BE2C (cell line): Measurements from ENCODE around the gene TNFSF8.

Source experiments
- DNase-seq: peaks from one replicate; pipeline ENCODE4 v3.0.0-alpha.2; 2020
- H3K27me3 ChIP-seq: fragments of 250-450 bp; sonication (Bioruptor Pico); 2 replicates; pipeline ENCODE4 v1.5.1; 2020; ENCODE audit warnings: mild to moderate bottlenecking
- H3K36me3 ChIP-seq: fragments of 250-450 bp; sonication (Bioruptor Pico); 2 replicates; pipeline ENCODE4 v1.5.1; 2020; ENCODE audit warnings: mild to moderate bottlenecking
- H3K4me1 ChIP-seq: fragments of 250-450 bp; sonication (Bioruptor Pico); 2 replicates; pipeline ENCODE4 v1.5.1; 2020
- H3K4me3 ChIP-seq: 2 replicates; pipeline ENCODE4 v1.5.1; 2011; ENCODE audit warnings: low read depth, low read length
- H3K9me3 ChIP-seq: fragments of 250-450 bp; sonication (Bioruptor Pico); 2 replicates; pipeline ENCODE4 v1.5.1; 2020
- TF ChIP-seq, protein P1 (sequence below): IDR thresholded peaks from 2 replicates; pipeline ENCODE4 v1.5.1; 2012; ENCODE audit warnings: mild to moderate bottlenecking, low read depth, low read length

The TNFSF8 gene

DNA sequence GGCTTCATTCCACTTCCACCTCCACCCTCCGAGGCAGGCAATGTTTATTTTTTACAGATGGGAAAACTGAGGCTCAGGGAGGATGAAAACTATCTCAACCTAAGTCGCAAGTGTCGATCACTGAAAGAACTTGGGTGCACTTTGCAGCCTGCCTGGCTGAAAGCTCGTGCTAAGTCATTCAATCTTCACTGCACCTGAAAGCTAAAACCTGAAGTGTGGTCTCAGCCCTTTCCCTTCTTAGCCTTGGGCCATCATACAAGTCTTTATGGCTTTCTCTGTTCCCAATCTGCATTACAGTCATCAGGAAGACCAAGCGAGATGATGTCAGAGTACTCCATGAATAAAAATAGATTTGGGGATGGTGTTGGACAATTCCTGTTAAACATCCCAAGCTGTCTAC, 1.0 kb upstream of the TNFSF8 start:
- no peak overlapping the region for H3K4me3 ChIP-seq
- no peaks in the 10 kb centered on the region for H3K36me3 ChIP-seq
- TF ChIP-seq, protein P1, sequence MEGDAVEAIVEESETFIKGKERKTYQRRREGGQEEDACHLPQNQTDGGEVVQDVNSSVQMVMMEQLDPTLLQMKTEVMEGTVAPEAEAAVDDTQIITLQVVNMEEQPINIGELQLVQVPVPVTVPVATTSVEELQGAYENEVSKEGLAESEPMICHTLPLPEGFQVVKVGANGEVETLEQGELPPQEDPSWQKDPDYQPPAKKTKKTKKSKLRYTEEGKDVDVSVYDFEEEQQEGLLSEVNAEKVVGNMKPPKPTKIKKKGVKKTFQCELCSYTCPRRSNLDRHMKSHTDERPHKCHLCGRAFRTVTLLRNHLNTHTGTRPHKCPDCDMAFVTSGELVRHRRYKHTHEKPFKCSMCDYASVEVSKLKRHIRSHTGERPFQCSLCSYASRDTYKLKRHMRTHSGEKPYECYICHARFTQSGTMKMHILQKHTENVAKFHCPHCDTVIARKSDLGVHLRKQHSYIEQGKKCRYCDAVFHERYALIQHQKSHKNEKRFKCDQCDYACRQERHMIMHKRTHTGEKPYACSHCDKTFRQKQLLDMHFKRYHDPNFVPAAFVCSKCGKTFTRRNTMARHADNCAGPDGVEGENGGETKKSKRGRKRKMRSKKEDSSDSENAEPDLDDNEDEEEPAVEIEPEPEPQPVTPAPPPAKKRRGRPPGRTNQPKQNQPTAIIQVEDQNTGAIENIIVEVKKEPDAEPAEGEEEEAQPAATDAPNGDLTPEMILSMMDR: no peak
- no peaks in the 10 kb centered on the region for H3K9me3 ChIP-seq
- DNase-seq: no peak
- H3K4me1 ChIP-seq: no peaks in the 10 kb centered on the region
- no peaks in the 10 kb centered on the region for H3K27me3 ChIP-seq

DNA sequence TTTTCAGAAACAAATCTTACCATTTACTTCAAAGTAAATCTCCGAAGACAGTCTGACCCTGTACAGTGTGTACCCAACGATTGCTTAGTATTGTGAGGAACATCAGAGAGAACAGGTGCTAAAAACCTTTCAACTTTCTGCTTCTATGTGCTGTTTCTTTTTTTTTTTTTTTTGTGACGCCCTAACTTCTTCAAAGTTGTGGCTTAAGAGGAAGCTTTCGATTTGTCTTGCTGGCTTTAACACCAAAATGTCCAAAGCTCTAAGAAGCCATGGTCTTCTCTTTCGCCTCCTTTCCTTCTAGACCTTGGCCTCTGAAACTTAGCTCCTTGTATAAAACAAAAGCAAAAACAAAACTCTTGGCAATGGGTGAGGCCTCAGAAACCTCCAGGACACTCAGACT, 1.2 kb downstream of the TNFSF8 start:
- H3K27me3 ChIP-seq: no peaks in the 10 kb centered on the region
- no peak overlapping the region for H3K4me3 ChIP-seq
- no peak for DNase-seq
- H3K4me1 ChIP-seq: no peaks in the 10 kb centered on the region
- H3K36me3 ChIP-seq: no peaks in the 10 kb centered on the region
- H3K9me3 ChIP-seq: no peaks in the 10 kb centered on the region
- TF ChIP-seq, protein P1: no peak

DNA sequence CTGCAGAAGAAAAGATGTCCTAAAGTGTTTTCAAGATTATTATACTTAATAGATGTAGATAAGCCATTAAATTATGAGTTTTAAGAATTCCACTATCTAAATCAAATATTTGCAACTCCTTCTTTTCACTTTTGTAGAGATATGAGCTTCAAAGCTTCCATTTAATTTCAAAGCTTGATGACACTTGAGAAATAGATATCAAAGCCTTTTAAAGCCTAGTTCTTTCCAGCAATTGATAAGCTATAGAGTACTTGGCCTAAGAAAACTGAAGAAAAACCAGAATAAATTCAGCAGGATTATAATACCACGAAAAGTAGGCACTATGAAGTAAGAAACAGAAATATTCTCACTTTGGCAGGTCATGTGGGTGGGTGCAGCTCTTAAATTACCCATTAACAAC, 1.7 kb downstream of the TNFSF8 start:
- Histone ChIP-seq H3K27me3 (no peaks in the 10 kb centered on the region), H3K4me1 (no peaks in the 10 kb centered on the region), H3K9me3 (no peaks in the 10 kb centered on the region), H3K36me3 (no peaks in the 10 kb centered on the region), H3K4me3 (no peak overlapping the region)
- no peak for DNase-seq
- TF ChIP-seq, protein P1: no peak

DNA sequence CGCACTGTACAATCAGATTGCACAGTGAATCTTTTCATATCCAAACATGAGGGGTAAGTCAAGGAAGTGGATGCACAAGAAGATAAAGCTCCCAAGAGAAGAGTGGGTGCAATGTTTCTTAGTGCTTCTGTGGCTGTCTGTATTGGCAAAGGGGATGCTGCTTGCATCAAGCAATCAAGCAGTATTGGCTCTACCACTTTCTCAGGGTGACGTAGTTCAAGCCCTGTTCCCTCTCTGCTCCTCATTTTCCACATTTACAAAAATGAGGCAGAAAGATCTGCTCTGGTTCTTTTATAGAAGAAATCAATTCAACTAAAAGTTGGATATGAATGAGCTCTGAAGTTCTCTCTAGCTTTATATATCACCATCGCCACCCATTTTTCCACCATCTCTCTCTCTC, 2.3 kb downstream of the TNFSF8 start:
- TF ChIP-seq, protein P1: no peak
- Histone ChIP-seq H3K4me1 (no peaks in the 10 kb centered on the region), H3K9me3 (no peaks in the 10 kb centered on the region), H3K27me3 (no peaks in the 10 kb centered on the region), H3K36me3 (no peaks in the 10 kb centered on the region), H3K4me3 (no peak overlapping the region)
- no peak for DNase-seq

DNA sequence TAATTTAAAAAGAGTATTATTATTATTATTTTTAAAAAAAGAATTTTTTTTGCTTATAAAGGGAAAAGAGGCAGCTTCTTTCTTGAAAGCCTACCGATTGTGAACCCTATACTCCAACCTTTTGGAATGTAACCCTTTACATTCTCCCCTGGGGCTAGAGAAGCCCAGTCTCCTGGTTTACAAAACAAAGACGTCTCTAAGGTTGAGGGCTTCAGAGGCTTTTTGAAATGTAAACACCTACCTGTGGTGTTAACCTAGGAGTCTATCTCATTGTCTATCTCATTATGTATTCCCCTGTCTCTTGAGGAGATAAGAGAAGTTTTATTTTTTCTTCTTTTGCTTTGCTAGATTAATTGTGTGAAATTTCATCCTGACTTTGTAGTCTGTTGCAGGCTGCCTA, 4.7 kb downstream of the TNFSF8 start:
- no peak for DNase-seq
- no peaks in the 10 kb centered on the region for H3K27me3 ChIP-seq
- H3K4me3 ChIP-seq: no peak overlapping the region
- H3K9me3 ChIP-seq: no peaks in the 10 kb centered on the region
- TF ChIP-seq, protein P1: no peak
- H3K36me3 ChIP-seq: no peaks in the 10 kb centered on the region
- no peaks in the 10 kb centered on the region for H3K4me1 ChIP-seq

DNA sequence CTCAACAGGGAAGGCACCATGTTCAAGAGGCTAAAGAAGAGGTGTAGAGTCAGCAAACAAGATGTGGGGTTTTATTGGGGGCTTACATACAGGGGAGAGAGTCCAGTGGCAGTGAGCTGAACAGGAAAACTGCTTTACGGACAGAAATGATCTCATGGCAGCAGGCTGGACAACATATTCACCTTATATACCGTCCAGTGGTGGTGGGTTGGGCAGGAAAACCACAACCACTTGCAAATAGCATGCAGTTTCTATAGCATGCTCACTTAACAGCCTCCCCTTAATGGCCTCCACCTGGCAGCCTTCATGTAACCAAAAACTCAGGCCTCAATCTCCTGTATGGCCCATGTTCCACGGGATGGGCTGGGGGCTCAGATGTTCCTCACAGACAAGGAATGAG, 5.4 kb downstream of the TNFSF8 start:
- TF ChIP-seq, protein P1: no peak
- H3K9me3 ChIP-seq: no peaks in the 10 kb centered on the region
- DNase-seq: no peak
- H3K4me3 ChIP-seq: no peak overlapping the region
- H3K36me3 ChIP-seq: no peaks in the 10 kb centered on the region
- H3K27me3 ChIP-seq: no peaks in the 10 kb centered on the region
- no peaks in the 10 kb centered on the region for H3K4me1 ChIP-seq
